HepG2 (cell line): ENCODE measurements around the gene YY1. TPM values are rescaled to one million over a fixed set of nuclear protein-coding genes. Genes with fewer than 3 reads are reported as not detected.

ENCODE experiments used
- ELF3 ChIP-seq: IDR thresholded peaks from 2 replicates; pipeline ENCODE4 v1.6.1; 2016; ENCODE audit warnings: missing genetic modification reagents, missing compliant biosample characterization
- HNRNPLL ChIP-seq: fragments of 200-400 bp; formaldehyde crosslinking; IDR thresholded peaks from 2 replicates; pipeline ENCODE4 v1.6.1; 2017; ENCODE audit warnings: mild to moderate bottlenecking, low read depth, low read length; ENCODE audit not compliant: poor library complexity, severe bottlenecking
- RXRA ChIP-seq: sonication (generic); formaldehyde crosslinking; IDR thresholded peaks from 2 replicates; pipeline ENCODE4 v1.5.1; 2020; ENCODE audit warnings: missing genetic modification reagents
- TCF12 ChIP-seq, 2 experiments: fragments of 450-650 bp in 1 of 2; sonication (generic) in 1 of 2; formaldehyde crosslinking in 1 of 2; IDR thresholded peaks; 2 replicates each; pipeline versions ENCODE4 v1.6.1 to v1.8.0; 2017 to 2022; ENCODE audit warnings: antibody characterized with exemption in 1 of 2, mild to moderate bottlenecking in 1 of 2, missing genetic modification reagents in 1 of 2, moderate library complexity in 1 of 2
- ZNF256 ChIP-seq: sonication (generic); formaldehyde crosslinking; conservative IDR thresholded peaks from 2 replicates; pipeline ENCODE4 v1.4.0; 2020; ENCODE audit warnings: missing genetic modification reagents
- ZNF33A ChIP-seq: sonication (generic); formaldehyde crosslinking; IDR thresholded peaks from 2 replicates; pipeline ENCODE4 v1.5.1; 2020; ENCODE audit warnings: missing genetic modification reagents, mild to moderate bottlenecking, moderate library complexity, borderline replicate concordance
- ZNF687 ChIP-seq: sonication (generic); formaldehyde crosslinking; IDR thresholded peaks from 2 replicates; pipeline ENCODE4 v1.5.1; 2020; ENCODE audit warnings: mild to moderate bottlenecking, missing genetic modification reagents, moderate library complexity
- polyA plus RNA-seq, 8 experiments: library from polyadenylated mRNA; depleted of rRNA in 3 of 8; stranded (reverse) in 7 of 8; unstranded in 1 of 8; fragments of >200 nt; fragmentation: Illumina TruSeq in 4 of 8; extraction: Trizol in 4 of 8; gene quantifications; 2 replicates each; pipeline versions ENCODE4 v1.2.1 to v1.2.3, GENCODE V29; 2011 to 2016; ENCODE audit warnings: low read depth in 4 of 8, missing spikeins in 1 of 8, mixed read lengths in 1 of 8; ENCODE audit not compliant: insufficient read depth in 1 of 8
- total RNA-seq, 5 experiments: library from RNA; depleted of rRNA; stranded (reverse); fragments of >200 nt; fragmentation: Illumina TruSeq; extraction: Trizol; gene quantifications; 2 replicates each; pipeline ENCODE4 v1.2.3, GENCODE V29; 2016; ENCODE audit warnings: low read depth in 1 of 5
- TF ChIP-seq, protein P1 (sequence below): sonication (generic); formaldehyde crosslinking; conservative IDR thresholded peaks from 2 replicates; pipeline ENCODE4 v1.4.0; 2020; ENCODE audit warnings: missing genetic modification reagents

Gene YY1
- total and polyA plus RNA-seq, 2 of the 13 experiments (the other 11 are each of a cell fraction or from before 2014, with no cell fraction given): 29.4 to 68.1 TPM

GRCh38 chr14:100294213-100294962 lies 55.4 kb downstream of the YY1 start (continued):
- TF ChIP-seq, protein P1, sequence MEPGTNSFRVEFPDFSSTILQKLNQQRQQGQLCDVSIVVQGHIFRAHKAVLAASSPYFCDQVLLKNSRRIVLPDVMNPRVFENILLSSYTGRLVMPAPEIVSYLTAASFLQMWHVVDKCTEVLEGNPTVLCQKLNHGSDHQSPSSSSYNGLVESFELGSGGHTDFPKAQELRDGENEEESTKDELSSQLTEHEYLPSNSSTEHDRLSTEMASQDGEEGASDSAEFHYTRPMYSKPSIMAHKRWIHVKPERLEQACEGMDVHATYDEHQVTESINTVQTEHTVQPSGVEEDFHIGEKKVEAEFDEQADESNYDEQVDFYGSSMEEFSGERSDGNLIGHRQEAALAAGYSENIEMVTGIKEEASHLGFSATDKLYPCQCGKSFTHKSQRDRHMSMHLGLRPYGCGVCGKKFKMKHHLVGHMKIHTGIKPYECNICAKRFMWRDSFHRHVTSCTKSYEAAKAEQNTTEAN (CRISPR knock-in tag): no peak
- TF ChIP-seq ZNF256 (no peak), RXRA (CRISPR knock-in tag) (no peak), ELF3 (no peak), ZNF687 (CRISPR knock-in tag) (peak; percentile 20; the same call in 1 of the 2 replicates), TCF12 (IDR thresholded peaks at IDR 0.05) (no peak), TCF12 (CRISPR knock-in tag; IDR thresholded peaks at IDR 0.05) (no peak), ZNF33A (CRISPR knock-in tag) (no peak), HNRNPLL (peak; percentile 17)
